IPS-NIHi11 (cell line): ENCODE results near the gene SERPING1.

Experiments
- DNase-seq: peaks from one replicate; pipeline ENCODE4 v3.0.0; 2012; ENCODE audit warnings: mixed read lengths, low spot score

The SERPING1 gene

DNA sequence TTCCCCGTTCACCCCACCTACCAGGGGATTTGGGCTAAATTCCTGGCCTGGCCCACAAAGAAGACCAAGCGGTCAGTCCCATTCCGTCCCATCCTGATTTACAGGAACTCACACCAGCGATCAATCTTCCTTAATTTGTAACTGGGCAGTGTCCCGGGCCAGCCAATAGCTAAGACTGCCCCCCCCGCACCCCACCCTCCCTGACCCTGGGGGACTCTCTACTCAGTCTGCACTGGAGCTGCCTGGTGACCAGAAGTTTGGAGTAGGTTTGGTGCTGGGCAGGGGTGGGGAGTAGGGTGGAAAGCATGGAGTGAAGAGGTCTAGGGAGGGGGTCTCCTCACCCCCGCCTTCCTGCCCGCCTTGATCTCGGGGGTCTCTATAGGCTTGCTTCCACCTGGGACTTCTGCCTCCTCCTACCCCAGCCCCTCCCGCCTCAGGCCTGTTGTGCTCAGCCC lies at the start of gene SERPING1:
SERPING1 (plus strand) TSS at position 225 of the 455 bp plus-strand sequence. CDS start 586 bp downstream, outside the sequence.
- no peak for DNase-seq

DNA sequence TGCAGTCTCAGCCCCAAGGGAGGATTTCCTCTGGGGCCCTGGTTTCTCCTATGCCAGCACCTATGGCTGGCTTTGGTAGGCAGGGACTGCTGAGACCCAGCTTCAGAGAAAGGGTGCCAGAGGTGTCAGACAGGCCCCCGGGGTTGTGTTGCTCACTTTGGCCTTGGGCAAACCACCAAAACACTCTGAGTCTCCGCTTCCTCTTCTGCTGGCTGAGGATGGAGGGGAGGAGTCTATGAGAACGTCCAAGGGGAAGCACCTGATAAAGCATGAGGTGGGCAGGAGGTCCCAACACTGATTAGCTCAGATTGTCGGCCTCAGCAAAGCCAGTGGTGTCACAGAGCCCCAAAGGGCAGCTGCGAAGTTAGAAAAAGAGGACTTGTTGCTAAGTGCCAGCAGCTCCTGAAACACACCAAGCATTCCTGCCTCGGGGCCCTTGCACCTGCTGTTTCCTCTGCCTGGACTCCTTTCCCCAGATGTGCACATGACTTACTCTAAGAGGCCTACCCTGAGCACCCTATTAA lies 49.6 kb upstream of the SERPING1 start:
- peak; percentile 2 for DNase-seq

DNA sequence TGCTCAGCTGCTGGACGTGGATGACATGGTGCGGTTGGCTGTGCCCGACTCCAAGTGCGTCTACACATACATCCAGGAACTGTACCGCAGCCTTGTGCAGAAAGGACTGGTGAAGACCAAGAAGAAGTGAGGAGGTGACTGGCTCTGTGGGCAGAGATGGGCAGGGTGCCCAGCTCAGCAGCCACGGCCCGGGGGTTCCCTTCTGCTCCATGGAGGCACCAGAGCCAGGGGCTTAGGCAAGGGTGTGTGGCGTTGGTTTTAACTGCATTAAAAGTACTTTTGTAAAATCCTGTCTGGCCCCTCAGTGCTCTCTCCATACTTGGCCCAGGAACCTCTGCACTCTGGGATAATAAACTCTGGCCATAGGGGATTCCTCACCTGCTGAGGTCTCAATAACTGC lies 47.5 kb upstream of the SERPING1 start:
- no peak for DNase-seq

DNA sequence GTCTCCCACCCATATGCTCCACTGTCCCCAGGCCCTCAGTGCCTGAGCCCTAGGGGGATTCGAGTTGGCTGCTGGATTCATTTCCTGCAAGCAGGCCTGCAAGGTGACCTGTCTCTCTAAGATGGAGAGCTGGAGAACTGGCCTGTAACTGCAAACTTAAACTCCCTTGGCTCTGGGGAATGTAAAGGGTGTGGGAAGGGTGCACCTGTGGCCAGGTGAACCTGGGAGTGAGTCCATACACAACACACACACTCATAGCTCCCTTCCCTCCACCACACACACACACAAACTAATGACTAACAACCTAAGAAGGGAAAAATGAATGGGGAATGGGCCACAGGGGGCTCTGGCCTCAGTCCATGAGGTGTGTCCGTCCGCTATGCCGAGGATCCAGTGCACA lies 45.5 kb upstream of the SERPING1 start:
- no peak for DNase-seq

DNA sequence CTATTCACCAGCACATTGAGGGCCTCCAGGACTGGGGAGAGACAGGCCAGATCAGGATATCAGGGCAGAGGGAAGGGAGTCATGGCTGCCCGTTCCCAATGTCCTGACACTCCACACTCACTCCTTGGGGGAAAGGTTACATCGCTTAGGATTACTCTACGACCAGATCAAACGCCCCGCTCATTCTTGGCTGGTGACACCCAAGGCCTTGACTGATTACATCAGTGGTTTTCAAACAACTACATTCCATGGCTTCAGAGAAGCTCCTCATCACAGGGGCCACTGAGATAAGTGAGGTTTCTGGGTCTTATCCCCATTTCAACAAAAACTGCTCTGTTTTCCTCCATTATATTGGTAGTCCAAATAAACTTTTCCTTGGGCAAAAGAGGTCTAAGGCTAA lies 45.0 kb upstream of the SERPING1 start:
- no peak for DNase-seq

DNA sequence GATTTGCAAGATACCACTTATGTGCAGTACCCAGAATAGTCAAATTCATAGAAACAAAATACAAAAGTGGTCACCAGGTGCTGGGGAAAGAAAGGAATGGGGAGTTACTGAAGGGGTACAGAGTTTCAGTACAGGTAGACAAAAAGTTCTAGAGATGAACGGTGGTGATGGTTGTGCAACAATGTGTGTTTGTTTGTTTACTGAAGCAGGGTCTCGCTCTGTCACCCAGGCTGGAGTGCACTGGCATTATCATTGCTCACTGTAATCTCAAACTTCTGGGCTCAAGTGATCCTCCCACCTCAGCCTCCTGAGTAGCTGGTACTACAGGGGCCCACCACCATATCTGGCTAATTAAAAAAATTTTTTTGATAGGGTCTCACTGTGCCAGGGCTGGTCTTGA lies 42.1 kb upstream of the SERPING1 start:
- DNase-seq = no peak

DNA sequence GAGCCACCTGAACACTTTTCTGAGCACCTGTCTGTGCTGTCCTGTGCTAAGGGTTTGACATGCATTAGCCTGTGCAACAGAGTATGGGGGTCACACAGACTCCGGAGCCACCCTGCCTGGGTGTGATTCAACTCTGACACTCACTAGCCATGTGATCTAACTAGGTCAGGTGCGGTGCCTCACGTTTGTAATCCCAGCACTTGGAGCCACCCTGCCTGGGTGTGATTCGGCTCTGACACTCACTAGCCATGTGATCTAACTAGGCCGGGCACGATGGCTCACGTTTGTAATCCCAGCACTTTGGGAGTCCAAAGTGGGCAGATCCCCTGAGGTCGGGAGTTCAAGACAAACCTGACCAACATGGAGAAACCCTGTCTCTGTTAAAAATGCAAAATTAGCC lies 41.4 kb upstream of the SERPING1 start:
- DNase-seq = no peak

DNA sequence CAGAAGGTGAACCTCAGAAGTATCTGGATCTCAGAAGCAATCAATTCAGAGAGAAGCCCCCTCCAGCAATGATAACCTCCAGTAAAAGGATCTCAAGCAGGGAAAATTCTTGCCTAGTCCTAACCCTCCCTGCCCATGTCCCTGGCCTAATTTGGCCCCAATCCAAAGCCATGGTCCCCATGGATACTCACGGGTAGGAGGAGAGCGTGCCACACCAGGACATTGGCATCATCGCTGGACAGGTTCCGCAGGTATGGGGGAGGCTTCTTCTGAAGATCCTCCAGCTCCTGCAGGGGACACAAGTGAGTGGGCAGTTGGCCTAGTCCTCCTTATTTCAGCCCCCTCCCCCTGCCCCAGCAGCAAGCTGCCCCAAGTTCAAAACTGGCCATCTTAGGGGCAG lies 37.3 kb upstream of the SERPING1 start:
- DNase-seq = no peak

DNA sequence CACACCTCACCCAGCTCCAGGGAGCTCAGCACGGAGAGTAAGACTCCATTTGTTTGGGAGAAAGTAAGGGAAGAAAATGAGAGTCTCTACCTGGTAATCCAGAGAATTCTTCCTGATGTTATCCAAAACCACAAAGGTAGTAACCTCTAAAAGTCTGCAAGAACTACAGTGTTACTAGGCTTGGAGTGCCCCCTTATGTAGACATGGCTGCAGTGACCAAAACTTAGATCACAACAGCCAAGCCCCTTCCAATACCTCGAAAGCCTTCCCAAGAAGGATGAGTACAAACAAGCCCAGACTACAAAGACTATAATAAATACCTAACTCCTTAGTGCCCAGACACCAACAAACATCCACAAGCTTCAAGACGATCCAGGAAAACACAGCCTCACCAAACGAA lies 34.9 kb upstream of the SERPING1 start:
- no peak for DNase-seq

DNA sequence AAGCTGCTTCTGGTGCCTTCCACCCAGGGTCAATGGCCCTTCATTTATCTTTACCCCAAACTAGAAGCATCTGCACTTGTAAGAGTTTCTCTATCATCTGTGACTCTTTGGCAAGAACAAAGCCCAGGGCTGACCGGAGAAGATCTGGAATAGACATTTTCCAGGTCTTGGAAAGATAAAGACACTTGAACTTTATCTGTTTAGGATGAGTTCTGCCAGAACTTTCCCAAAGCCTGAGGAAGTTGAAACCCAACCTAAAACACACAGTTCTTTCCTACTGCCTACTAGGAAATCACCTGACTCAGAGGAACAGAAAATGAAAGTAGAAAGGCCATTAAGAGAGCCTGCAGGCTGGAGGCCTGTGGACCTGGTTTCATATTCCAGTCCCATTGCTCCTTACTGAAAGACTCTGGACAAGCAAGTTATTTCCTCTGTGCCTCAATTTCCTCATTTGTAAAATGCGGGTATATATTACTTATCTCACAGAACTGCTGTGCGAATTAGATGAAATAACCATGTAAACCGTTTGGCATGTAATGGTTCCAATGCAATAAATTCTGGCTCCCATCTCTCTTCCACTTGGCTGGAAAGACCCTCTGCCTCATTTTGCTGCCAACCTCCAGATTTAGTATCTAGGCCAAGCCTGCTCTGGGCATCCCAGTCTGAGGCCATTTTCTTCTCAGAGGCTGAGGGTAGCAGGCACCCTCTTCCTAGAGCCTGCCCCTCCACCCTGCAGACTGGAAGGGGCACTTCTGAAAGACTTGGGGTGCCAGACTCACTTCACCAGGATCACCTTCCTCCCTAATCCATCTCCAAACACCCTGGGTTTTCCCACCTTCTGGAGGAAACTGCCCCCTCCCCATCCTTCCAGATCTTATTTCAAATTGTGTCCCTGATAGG lies 31.2 kb upstream of the SERPING1 start:
- DNase-seq = no peak

DNA sequence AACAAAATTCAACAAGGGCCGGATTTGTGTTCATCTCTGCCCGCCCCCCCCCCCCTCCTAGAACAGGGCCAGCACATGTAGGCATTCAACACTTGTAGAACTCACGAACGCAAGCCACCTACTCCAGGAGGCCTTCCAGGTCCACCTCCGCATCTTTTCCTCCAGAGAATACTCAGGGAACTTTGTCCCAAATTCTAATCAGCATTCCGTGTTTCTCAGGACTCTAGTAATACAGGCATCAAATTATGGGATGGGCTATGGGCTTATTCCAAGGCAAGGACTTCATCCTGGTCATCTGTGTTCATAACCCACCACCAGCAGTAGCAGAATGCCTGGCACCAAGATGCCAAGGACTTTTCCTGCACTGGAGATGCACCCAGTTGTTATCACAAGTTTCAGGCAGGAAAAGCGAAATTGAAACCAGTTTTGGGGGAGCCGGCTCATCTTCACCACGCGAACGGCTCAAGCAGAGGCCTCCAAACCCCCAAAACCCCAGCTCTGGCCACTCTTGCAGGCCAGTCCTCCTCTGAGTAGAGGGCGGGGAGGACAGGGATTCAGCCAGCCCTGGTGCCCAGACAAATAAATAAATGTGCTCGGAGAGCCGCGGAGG lies 30.5 kb upstream of the SERPING1 start:
- no peak for DNase-seq

DNA sequence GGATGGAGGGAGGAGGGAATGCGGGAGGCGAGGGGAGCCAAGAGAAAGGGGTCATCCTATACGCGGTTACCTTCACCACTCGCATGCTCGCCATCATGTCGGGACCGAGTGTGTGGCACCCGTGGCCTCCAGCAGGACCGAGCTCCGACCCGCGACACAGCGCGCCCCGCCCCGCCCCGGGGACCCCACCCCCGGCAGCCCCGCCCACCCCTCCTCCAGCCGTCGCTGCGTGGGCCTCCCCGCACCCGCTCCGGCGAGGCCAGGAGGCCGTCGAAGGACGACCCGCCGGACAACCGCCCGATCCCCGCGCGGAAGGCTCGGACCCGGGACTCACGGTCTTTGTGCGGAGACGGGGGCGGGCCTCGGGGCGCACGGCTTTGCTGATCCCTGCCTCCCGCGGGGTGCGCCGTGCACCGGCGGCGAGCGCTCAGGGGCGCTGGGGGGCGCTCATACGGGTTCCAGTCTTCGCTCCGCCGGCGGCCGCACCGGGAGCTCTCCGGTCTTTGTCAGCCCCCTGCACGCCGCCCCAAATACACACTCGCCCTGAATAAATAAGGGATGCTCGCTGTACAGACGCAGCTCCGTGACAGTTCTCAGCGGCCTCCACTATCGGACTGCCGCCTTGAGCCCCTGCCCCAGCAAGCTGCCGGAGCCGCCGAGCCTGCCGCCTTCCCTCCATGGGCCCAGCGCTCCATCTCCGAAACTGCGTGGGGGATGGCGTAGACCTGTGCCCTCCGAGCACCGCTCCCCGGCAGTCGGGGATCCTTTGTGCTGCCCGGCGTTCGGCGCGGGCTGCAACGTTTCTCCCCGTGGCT lies 29.8 kb upstream of the SERPING1 start, which contains the start of gene UBE2L6:
UBE2L6 (minus strand) TSS at position 158 of the 815 bp plus-strand sequence; CDS start at position 97, 61 bp downstream.
- peak; percentile 92 for DNase-seq

DNA sequence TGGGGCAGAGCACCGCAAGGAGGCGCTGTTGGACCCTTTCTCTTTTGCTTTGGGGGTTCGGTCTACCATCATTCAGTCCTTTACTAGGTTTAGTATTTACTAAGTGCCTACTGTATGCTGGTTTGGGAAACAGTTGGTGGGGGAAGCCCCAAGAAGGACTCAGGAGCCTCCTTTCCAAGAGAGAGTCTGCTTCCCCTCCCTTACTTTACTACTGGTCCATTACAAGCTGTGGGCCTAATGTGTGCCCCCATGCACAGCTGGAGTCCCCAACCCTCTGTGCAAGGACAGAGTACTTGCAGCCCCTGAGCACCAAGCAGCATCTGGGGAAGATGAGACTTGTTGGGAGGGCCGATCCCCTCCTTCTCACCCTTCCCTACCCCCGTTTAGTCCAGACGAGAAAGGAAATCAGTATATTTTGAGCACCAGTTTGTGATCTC lies 29.1 kb upstream of the SERPING1 start:
- no peak for DNase-seq

DNA sequence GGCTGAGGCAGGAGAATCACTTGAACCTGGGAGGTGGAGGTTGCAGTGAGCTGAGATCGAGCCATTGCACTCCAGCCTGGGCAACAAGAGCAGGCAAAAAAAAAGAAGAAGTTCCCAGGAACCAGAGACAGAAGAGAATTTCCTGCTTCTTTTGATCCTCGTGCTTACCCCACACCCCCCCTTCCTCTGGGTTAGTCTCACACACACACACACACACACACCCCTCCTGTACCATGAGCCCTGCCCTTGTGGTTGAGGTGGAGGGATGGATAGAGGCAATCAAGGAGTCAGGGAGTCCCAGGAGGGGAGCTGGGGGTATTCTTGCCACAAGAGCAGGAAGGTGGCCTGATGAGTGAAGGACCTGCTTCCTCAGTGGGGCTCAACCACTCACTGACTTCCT lies 25.9 kb upstream of the SERPING1 start:
- DNase-seq = no peak

DNA sequence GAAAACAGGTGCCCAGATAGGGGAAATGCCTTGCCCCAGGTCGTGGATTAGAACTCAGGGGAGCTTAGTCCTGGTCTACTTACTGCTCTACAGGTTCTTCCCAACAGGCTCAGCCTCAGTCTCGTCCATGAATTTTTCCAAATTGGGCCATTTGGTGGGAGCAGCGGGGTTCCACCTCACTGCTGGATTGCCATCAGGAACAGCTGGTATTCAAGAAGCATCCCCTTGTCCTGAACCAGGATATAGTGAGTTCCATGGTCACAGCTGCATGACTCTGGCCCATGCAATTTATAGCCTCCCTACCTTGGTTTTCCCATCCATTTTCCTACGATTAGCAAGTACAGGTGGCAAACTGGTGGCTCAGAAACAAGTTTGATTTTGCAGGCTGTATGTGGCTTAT lies 23.4 kb upstream of the SERPING1 start:
- DNase-seq = no peak

DNA sequence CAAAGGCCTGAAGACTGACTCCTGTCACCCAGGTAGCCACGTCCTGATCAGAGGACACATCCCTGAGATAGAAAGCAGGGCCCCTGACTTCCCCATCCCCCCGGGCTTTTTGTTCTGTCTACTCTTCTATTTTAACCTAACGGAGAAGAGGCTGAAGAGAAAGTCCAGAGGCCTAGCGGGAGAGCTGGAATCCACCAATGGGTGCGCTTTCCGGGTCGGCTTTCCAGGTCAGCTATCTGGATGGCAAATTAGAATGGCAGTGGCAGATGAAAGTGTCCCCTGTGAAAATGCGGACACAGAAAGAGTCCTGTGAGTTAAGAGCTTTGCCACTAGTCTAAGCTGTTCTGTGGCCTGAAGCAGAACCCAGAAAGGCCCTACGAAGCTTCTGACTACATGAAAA lies 13.1 kb upstream of the SERPING1 start:
- DNase-seq = no peak

DNA sequence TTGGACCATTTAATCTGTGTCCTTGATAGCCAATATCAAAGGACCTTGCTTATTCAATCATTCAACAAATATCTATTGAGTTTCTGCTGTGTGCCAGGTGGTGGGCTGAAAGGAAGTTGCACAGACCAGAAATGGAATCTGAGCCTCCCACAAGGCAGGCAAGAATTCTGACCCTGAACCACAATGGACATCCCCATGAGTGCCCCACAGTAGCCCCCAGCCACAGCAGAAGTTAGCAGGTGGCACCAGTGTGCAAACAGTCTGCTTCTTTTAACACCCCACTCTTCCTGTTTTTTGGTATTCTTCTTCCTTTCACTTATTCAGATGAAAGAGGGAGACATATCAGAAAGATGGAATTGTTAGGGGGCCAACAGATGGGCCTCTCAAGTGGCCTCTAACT lies 12.2 kb upstream of the SERPING1 start:
- DNase-seq = no peak

DNA sequence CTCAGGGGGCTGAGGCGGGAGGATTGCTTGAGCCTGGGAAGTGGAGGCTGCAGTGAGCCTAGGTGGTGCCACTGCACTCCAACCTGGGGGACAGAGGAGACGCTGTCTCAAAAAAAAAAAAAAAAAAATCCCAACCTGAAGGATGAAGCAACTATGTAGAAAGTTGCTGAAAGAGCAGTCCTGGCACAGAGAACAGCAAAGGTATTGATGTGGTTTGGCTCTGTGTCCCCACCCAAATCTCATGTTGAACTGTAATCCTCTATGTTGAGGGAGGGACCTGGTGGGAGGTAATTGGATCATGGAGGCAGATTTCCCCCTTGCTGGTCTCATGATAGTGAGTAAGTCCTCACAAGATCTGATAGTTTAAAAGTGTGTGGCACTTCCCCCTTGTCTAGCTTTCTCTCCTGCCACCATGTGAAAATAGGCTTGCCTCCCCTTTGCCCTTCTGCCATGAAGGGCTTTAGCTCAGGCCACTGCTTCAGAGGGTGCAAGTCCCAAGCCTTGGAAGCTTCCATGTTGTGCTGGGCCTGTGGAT lies 10.7 kb upstream of the SERPING1 start:
- no peak for DNase-seq

DNA sequence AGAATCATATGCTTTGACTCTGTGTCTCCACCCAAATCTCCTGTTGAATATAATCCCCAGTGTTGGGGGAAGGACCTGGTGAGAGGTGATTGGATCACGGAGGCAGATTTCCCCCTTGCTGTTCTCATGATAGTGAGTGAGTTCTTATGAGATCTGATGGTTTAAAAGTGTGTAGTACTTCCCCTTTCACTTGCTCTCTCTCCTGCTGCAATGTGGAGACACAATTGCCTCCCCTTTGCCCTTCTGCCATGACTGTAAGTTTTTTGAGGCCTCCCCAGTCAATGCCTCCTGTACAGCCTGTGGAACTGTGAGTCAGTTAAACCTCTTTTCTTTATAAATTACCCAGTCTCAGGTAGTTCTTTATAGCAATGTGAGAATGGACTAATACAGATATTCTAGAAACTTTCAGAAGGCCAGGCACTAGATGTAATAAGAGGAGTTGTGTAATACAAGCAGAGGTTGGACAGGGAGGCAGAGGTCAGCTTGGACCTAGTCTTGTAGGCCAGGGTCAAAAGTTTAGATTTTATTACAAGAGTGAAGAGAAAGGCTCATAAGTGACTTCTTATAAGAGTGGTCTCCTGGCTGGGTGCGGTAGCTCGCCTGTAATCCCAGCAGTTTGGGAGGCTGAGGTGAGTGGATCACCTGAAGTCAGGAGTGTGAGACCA lies 9.3 kb upstream of the SERPING1 start:
- DNase-seq = no peak

DNA sequence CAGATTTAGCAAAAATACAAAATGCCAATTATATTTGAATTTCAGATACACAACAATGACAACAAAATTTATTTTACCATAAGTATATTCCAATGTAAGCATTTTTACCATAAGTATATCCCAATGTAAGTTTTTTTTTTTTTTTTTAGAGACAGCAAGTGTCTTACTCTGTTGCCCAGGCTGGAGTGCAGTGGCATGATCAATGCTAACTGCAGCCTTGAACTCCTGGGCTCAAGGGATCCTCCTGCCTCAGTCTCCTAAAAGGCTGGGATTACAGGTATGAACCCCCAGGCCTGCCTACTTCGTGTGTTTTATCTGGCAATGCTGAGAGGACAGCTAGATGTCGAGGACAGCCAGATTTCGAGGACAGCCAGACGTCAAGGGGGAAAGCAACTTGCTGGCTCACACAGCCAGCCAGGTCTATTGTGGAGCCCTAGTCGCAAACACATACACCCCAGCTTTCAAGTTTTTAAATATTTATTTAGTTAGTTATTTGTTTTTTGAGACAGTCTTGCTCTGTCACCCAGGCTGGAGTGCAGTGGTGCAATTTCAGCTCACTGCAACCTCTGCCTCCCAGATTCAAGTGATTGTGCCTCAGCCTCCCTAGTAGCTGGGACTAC lies 1.1 kb upstream of the SERPING1 start:
- DNase-seq = no peak
